ENCODE measurements around the gene ARID1A.

Gene ARID1A

DNA sequence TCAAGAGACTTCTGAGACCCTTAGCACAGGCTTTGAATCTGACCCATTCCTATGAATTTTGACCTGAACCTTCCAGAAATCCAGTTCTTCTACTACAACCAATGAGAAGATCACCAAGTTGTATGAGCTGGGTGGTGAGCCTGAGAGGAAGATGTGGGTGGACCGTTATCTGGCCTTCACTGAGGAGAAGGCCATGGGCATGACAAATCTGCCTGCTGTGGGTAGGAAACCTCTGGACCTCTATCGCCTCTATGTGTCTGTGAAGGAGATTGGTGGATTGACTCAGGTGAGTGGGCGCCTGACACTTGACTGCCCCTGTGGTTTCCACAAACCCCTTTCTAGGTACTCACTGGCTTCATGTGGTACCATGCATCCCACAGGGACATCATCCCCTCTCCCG is 71.9 kb downstream of the ARID1A start:
- DNase-seq: no peak

DNA sequence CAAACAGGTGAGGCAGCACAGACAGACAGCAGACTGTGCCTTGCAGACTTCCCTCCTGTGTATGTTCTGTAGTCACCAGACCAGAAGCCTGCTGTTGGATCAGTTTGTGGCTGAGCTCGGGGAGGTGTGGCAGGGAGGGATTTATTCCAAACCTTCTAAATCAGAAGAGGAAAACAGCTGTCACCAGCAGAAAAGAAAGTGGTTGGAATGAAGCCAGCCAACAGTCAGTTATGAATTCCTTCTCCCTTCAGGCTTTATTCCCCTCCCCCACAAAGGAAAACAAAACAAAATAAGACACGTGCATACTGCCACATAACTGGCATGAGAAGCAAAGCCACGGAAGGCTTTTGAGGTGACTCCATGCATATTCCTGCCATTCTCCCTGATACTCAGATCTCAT is 72.9 kb downstream of the ARID1A start:
- DNase-seq: no peak

DNA sequence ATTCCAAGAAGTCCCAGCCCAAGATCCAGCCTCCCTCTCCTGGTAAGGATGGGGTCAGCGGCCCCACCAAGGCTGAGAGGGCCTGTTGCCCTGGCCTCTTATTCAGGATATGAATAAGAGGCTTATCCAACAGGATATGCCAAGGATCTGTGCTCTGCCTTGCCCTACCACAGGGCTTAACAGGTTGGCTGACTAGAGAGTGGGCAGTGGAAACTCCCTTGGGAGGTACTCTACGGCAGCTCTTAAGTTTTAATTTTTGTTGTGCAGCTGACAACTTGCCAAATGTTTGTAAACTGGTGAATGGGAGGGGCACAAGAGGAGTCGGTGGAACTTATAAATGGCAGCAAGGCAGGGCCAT is 75.4 kb downstream of the ARID1A start:
- DNase-seq: no peak

DNA sequence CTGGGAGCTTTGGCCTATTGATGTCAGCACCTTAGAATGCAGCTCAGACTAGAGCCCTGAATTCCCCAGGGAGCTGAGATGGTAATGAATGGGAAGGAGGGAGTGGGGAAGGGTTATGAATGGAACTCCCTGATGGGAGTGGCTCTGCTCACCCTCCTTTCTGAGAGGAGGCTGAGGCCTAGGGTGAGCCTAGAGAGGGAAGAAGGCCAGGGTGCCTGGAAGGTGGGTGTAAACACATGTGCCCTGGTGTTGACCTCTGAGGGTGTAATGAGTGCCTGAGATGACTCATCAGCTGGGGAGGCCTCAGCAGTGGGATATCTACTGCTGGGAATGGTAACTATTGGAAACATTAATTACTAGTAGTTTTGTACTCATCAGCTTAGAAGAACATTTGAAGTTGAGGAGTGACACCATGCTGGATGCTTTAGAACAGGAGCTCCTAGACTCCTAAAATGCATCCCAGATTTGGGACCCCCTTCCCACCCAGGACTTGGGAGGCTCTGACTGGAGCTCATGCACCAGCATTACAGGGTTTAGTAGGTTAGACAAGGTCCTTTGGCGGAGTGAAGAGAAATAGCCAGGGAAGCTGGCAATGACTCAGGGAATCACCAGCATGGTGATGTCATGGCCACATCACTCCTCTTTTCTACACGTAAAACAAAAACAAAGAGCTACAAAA is 76.0 kb downstream of the ARID1A start:
- peak; percentile 35 for DNase-seq

DNA sequence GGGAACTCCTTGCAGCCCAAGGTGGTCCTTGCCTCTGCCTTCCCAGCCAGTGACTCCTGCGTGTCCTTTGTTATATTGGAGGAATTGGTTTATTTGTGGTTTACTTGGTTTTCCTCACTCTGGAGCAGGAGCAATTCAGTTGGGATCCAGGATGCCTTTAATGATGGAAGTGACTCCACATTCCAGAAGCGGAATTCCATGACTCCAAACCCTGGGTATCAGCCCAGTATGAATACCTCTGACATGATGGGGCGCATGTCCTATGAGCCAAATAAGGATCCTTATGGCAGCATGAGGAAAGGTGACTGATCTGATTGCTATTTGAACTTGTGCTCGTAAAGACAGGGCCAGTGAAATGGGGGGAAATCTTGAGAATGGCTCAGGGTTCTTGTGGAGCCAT is 76.9 kb downstream of the ARID1A start:
- DNase-seq: no peak

DNA sequence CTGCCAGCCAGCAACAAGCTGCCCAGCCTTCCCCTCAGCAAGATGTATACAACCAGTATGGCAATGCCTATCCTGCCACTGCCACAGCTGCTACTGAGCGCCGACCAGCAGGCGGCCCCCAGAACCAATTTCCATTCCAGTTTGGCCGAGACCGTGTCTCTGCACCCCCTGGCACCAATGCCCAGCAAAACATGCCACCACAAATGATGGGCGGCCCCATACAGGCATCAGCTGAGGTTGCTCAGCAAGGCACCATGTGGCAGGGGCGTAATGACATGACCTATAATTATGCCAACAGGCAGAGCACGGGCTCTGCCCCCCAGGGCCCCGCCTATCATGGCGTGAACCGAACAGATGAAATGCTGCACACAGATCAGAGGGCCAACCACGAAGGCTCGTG is 78.6 kb downstream of the ARID1A start:
- no peak for DNase-seq

DNA sequence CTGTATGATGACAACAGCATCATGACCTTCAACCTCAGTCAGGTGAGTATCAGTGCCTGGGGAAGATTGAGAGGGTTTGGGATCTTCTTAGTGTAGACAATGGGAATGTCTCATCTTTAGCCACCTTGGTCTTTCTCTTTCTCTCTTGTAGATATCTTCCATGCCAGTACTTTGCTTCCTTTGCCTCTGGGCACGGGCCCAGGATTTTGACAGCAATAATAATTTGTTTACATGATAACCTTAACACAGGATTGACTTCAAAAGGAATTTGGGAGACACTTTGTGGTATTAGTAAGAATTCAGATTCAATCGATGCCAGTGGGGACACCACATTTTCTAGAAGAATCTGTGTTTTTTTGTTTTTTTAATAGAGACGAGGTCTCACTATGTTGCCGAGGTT is 79.9 kb downstream of the ARID1A start:
- DNase-seq: no peak

DNA sequence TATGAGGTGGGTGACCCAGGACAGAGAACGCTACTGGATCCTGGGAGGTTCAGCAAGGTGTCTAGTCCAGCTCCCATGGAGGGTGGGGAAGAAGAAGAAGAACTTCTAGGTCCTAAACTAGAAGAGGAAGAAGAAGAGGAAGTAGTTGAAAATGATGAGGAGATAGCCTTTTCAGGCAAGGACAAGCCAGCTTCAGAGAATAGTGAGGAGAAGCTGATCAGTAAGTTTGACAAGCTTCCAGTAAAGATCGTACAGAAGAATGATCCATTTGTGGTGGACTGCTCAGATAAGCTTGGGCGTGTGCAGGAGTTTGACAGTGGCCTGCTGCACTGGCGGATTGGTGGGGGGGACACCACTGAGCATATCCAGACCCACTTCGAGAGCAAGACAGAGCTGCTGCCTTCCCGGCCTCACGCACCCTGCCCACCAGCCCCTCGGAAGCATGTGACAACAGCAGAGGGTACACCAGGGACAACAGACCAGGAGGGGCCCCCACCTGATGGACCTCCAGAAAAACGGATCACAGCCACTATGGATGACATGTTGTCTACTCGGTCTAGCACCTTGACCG is 83.4 kb downstream of the ARID1A start:
- DNase-seq: no peak

DNA sequence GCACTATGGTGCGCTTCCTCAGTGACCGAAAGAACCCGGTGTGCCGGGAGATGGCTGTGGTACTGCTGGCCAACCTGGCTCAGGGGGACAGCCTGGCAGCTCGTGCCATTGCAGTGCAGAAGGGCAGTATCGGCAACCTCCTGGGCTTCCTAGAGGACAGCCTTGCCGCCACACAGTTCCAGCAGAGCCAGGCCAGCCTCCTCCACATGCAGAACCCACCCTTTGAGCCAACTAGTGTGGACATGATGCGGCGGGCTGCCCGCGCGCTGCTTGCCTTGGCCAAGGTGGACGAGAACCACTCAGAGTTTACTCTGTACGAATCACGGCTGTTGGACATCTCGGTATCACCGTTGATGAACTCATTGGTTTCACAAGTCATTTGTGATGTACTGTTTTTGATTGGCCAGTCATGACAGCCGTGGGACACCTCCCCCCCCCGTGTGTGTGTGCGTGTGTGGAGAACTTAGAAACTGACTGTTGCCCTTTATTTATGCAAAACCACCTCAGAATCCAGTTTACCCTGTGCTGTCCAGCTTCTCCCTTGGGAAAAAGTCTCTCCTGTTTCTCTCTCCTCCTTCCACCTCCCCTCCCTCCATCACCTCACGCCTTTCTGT is 84.6 kb downstream of the ARID1A start:
- DNase-seq: no peak

DNA sequence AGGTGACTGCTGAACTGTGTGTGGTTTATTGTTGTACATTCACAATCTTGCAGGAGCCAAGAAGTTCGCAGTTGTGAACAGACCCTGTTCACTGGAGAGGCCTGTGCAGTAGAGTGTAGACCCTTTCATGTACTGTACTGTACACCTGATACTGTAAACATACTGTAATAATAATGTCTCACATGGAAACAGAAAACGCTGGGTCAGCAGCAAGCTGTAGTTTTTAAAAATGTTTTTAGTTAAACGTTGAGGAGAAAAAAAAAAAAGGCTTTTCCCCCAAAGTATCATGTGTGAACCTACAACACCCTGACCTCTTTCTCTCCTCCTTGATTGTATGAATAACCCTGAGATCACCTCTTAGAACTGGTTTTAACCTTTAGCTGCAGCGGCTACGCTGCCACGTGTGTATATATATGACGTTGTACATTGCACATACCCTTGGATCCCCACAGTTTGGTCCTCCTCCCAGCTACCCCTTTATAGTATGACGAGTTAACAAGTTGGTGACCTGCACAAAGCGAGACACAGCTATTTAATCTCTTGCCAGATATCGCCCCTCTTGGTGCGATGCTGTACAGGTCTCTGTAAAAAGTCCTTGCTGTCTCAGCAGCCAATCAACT is 85.5 kb downstream of the ARID1A start:
- no peak for DNase-seq

DNA sequence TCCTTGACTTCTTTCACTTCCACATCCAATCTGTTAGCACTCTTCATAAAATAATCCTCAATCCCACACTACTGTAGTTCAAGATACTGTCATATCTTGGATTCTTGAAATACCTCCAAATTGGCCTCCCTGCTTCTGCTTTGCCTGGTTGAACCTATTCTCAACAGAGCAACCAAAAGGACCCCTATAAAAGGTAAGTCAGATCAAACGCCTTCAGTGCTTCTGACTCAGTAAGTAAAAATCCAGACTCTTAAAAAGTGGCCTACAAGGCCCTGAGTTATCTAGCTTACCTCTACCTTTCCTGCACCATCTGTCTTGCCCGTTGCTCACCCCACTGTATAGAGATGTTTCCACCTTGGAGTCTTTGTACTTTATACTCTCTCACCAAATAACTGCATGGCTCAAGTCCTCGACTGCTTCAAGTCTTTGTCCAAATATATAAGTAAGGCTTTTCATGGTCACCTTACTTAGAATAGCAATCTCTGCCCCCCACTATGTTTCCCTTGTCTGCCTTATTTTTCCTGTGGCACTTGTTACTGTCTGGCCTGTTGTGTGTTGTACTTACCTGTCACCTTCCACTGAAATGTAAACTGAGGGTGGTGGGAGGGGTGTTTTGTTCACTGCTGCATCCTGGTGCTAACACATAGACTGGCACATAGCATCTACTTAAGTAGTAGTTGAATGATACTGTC is 86.9 kb downstream of the ARID1A start:
- no peak for DNase-seq

DNA sequence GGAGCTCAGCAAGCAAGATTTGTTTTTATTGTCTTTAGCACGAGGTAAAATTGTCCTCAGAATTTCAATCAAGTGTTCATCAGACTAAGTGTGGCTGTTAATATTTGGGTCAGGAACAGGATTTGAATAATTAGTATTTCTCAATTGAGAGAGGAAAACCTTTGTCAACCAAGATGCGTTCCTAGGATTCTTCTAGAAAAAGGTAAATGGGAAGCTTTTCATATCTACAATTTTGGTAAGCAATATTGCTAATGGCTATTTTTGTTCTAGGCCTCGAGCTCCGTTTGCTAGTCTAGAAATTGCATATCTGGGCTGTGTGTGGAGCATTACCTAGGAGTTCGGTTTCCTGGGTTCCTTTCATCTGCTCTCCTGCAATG is 87.8 kb downstream of the ARID1A start:
- no peak for DNase-seq

DNA sequence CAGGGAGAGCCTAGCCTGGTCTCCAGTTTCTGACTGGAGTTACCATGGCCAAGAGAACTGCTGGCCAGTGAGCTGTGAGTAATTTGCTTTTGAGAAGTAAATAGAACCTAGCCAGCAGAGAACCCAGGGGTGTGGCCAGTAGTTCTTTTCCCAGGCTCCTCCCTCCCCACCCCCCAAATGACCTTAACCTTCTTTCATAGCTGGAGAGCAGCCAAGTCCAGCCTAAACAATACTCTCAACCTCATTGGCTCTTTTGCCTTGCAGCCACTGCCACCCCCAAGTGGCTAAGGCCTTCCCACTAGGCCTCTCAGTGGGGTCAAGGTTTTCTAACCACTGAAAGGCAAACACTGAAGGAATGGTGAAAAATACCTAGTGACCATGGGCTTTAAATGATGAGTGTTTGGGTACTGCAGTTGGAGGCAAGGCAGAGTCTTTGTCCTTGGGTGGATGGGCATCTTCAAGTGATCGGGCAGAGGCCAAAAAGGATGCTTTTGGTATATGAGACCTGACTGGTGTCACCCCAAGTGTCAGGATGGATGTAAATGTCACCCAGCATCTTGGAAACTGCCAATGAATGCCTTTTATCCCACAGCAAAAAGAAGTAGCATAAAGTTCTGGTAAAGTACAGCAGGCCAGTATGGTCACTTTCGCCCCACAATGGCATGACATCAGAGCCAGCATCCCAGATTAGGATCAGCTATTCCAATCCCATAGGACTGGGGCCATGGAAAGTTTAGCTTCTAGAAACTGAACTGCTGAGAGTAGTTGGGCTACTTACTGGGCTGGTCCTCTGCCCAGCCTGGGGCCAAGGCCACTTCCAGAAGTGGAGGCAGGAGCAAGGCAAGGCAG is 88.4 kb downstream of the ARID1A start:
- DNase-seq: no peak

DNA sequence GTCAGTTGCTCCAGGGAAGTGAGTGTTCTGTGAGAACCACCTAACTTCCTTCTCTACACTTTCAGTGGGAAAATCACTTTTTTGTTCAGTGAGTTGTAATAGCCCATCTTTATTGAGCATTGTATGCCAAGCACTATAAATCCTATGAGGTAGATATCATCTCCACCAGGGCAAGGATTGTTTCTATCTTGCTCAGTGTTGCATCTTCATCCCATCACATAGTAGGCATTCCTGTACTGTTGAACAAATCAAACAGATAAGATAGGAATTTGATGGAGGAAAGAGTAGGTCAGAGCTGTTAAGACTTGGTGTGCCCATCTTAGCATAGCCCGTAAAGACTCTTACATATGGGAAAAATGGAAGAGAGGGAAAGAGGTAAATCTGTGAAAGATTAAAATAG is 89.1 kb downstream of the ARID1A start:
- DNase-seq: no peak

DNA sequence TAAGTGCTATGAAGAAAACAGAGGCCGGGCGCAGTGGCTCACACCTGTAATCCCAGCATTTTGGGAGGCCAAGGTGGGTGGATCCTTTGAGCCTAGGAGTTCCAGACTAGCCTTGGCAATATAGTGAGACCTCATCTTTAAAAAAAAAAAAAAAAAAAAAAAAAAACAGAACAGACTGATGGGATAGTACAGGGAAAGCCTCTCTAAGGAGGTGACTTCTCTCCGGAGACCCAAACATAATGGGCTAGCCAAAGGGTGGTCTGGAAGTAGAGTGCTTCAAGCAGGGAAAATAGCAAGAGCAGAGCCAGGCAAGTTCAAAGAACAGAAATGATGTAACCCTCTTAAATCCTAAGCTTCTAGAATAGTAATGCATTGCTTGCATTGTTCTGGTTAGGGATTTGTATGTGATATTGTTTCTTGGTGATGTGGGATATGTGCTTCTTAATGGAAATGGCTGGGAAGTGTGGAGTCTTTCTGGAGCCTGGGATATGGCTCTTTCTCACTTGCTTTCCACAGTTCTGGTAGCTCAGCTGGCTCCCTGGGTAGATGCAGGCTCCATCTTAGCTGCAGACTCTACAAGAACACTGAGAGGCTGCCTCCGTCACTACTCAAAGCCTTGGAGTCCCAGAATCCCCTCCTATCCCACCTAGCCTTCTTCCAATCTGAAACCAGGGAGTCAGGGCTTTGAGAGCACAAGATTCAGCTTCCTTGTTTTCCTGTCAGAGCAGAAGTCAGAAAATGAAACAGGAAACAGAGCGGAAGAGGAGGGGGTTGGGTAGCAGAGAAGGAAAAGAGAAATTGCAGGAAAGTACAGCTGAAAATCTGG is 90.0 kb downstream of the ARID1A start:
- DNase-seq: no peak

DNA sequence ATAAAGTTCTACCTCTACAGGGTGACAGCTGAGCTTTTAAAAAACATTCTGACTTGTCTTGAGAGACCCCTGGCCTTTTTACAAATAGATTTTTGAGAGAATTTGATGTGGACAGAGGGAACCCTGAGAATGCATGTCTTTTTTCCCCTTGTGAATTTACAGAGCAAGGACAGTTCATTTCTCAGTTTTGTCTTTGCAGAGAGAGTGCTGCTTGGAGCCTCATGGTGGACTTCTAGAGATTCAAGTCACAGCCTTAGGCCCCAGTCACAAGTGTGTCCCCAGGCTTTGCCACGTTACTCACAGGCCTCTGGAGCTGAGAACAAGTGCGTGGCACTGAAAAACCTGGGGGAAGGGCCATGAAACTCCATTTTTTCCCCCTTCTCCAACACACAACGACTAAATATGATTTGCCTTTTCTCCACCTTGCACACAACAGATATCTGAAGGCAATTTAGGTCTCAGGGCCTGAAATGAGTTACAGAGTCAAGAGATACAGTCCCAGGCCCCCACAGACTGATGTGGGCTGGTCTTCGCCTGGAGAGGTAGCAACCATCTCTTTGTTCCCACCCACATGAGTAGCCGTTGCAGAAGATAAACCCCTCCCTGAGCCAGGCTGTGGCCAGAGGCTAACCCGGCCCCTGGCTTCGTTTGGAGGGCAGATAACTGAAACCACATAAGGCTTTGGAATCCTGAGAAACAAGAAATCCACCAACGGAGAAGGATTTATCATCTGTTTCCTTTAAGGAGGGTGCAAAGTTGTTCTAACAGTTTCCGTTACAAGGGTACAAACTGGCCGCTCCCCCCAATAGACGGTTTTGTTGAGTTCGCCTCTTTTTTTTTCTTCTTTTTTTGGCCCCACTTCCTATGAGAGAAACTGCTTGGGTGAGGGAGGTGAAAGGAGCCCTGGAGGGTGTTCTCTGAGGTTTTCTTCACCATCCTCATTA is 90.9 kb downstream of the ARID1A start:
- DNase-seq: peak; percentile 21

DNA sequence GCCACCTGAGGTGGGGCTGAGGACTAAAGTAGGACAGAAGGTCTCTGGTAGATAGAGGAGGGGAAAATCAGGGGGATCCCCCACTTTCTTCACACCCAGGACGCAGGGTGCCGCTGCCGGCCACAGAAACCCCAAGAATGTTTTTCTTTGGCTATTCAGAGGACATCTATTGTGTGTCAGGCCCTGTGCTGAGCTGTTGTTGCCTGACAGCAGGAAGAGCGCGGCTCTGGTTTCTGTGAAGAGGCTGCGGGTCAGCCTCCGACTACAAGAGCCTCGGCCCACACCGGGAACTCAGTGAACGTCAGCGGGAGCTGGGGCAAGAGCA is 91.5 kb downstream of the ARID1A start:
- DNase-seq: peak; percentile 79

DNA sequence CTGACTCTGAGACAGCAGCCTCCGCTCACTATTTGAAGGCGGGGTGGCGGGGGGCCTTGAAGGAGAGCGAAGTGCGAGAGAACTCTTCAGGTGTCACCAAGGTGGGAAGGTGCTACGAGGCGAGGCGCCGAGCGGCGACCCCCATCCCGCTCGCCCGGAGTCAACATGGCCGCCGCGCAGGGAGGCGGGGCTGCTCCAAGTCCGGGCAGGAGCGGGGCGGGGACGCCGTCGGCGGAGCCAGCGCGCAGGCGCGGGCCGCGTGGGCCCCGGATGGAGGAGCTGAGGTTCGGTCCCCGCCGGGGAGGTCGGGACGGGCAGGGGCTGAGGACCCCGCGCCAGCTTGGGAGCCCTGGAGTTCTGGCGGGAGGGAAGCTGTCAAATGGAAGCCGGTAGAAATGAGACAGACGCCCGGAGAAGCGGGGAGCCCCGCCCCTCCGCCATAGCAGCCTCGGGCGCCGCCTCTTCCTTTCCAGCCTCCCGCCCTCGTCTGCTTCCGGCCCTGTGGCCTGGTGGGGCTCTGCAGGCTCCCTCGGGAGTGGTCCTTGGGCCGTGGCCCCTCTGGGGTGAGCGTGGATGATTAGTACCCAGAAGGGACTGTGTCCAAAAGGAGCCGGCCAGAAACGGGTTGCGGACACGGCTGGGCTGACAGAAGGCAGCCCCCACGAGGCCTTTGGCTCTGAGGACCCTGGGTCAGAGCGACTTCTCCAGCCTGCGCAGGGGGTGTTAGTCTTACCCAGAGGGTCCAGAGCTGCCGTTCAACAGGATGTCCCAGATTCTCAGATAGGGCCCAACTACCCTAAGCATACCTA is 92.1 kb downstream of the ARID1A start, which contains the start of gene PIGV:
PIGV (plus strand) TSS at position 245 of the 809 bp plus-strand sequence. CDS start 2,866 bp downstream, outside the sequence.
- peak; percentile 88 for DNase-seq

DNA sequence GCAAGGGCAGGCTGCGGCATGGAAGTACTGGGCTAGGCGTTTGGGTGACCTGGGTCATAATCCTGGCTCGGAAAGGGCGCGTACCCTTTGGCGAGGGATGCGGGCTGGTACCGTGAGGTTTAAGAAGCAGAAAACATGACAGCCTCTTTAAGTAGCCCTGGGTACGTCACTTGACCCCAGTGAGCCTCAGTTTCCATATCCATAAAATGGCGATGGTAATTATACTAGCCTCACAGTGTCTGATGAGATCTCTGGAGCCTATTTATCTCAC is 92.6 kb downstream of the ARID1A start:
- peak; percentile 39 for DNase-seq
